Trophoblast cell (in vitro differentiated cells and primary cell): ENCODE measurements around the gene UBE2L3.

Experiments
- DNase-seq, 2 donors: peaks; one replicate each; pipeline ENCODE4 v3.0.0-alpha.2; 2016
- H2AFZ ChIP-seq: 2 replicates; pipeline ENCODE4 v1.6.1; 2013; ENCODE audit warnings: low read length, moderate library complexity, mild to moderate bottlenecking; ENCODE audit not compliant: insufficient read depth, poor library complexity
- H2AK5ac ChIP-seq: 2 replicates; pipeline ENCODE4 v1.6.1; 2013; ENCODE audit warnings: mild to moderate bottlenecking, low read length
- H2BK120ac ChIP-seq: 2 replicates; pipeline ENCODE4 v1.6.1; 2013; ENCODE audit warnings: low read length, mild to moderate bottlenecking, moderate library complexity; ENCODE audit not compliant: insufficient read depth, poor library complexity
- H2BK12ac ChIP-seq: 2 replicates; pipeline ENCODE4 v1.6.1; 2013; ENCODE audit warnings: mild to moderate bottlenecking, low read length, moderate library complexity
- H2BK5ac ChIP-seq: 2 replicates; pipeline ENCODE4 v1.6.1; 2013; ENCODE audit warnings: low read length, low read depth, moderate library complexity, mild to moderate bottlenecking; ENCODE audit not compliant: poor library complexity
- H3K14ac ChIP-seq: 2 replicates; pipeline ENCODE4 v1.6.1; 2013; ENCODE audit warnings: mild to moderate bottlenecking, low read length
- H3K18ac ChIP-seq: 2 replicates; pipeline ENCODE4 v1.6.1; 2013; ENCODE audit warnings: mild to moderate bottlenecking, low read length
- H3K23ac ChIP-seq: 2 replicates; pipeline ENCODE4 v1.6.1; 2013; ENCODE audit warnings: low read length
- H3K27ac ChIP-seq: 2 replicates; pipeline ENCODE4 v1.5.1; 2013; ENCODE audit warnings: low read depth, mild to moderate bottlenecking, inconsistent platforms, low read length, moderate library complexity
- H3K27me3 ChIP-seq: 2 replicates; pipeline ENCODE4 v1.6.1; 2013; ENCODE audit warnings: inconsistent platforms, mild to moderate bottlenecking, low read length, moderate library complexity; ENCODE audit not compliant: insufficient read depth
- H3K36me3 ChIP-seq, 2 experiments: 1 replicate in 1 of 2; 2 replicates in 1 of 2; pipeline ENCODE4 v1.6.1; 2013; ENCODE audit warnings: low read length in 2 of 2, mild to moderate bottlenecking in 2 of 2, moderate library complexity in 1 of 2; ENCODE audit not compliant: insufficient read depth in 2 of 2, control insufficient read depth in 1 of 2
- H3K4ac ChIP-seq: 2 replicates; pipeline ENCODE4 v1.6.1; 2013; ENCODE audit warnings: low read depth, mild to moderate bottlenecking, low read length, moderate library complexity
- H3K4me1 ChIP-seq, 2 experiments: 1 replicate in 1 of 2; 2 replicates in 1 of 2; pipeline ENCODE4 v1.6.1; 2013; ENCODE audit warnings: low read length in 2 of 2, mild to moderate bottlenecking in 2 of 2, moderate library complexity in 1 of 2; ENCODE audit not compliant: insufficient read depth in 2 of 2, control insufficient read depth in 1 of 2
- H3K4me2 ChIP-seq: 2 replicates; pipeline ENCODE4 v1.6.1; 2013; ENCODE audit warnings: inconsistent platforms, mild to moderate bottlenecking, low read length, moderate library complexity
- H3K4me3 ChIP-seq: 2 replicates; pipeline ENCODE4 v1.5.1; 2013; ENCODE audit warnings: mild to moderate bottlenecking, low read depth, low read length, inconsistent platforms
- H3K79me1 ChIP-seq: one replicate; pipeline ENCODE4 v1.6.1; 2013; ENCODE audit warnings: low read length
- H3K79me2 ChIP-seq: 2 replicates; pipeline ENCODE4 v1.6.1; 2013; ENCODE audit warnings: low read length, mild to moderate bottlenecking; ENCODE audit not compliant: control insufficient read depth, insufficient read depth, poor library complexity
- H3K9ac ChIP-seq: 2 replicates; pipeline ENCODE4 v1.6.1; 2013; ENCODE audit warnings: mild to moderate bottlenecking, low read length
- H3K9me3 ChIP-seq: 2 replicates; pipeline ENCODE4 v1.6.1; 2013; ENCODE audit warnings: low read depth, mild to moderate bottlenecking, control low read depth, inconsistent platforms, low read length; ENCODE audit not compliant: insufficient read depth
- H4K12ac ChIP-seq: 2 replicates; pipeline ENCODE4 v1.6.1; 2013; ENCODE audit warnings: low read depth, mild to moderate bottlenecking, low read length, moderate library complexity
- H4K8ac ChIP-seq: 2 replicates; pipeline ENCODE4 v1.6.1; 2013; ENCODE audit warnings: low read depth, mild to moderate bottlenecking, low read length, moderate library complexity
- H4K91ac ChIP-seq: one replicate; pipeline ENCODE4 v1.6.1; 2013; ENCODE audit warnings: low read depth, mild to moderate bottlenecking, low read length, moderate library complexity
- WGBS: extraction: QIAGEN DNeasy Blood & Tissue Kit; methylation state at CpG from one replicate; pipeline ENCODE4 v1.1.7; 2013; ENCODE audit warnings: missing lambda C conversion rate; ENCODE audit not compliant: insufficient read length, insufficient coverage; ENCODE audit errors: extremely low coverage; 5-methylcytosine and 5-hydroxymethylcytosine counted together

Gene UBE2L3

DNA sequence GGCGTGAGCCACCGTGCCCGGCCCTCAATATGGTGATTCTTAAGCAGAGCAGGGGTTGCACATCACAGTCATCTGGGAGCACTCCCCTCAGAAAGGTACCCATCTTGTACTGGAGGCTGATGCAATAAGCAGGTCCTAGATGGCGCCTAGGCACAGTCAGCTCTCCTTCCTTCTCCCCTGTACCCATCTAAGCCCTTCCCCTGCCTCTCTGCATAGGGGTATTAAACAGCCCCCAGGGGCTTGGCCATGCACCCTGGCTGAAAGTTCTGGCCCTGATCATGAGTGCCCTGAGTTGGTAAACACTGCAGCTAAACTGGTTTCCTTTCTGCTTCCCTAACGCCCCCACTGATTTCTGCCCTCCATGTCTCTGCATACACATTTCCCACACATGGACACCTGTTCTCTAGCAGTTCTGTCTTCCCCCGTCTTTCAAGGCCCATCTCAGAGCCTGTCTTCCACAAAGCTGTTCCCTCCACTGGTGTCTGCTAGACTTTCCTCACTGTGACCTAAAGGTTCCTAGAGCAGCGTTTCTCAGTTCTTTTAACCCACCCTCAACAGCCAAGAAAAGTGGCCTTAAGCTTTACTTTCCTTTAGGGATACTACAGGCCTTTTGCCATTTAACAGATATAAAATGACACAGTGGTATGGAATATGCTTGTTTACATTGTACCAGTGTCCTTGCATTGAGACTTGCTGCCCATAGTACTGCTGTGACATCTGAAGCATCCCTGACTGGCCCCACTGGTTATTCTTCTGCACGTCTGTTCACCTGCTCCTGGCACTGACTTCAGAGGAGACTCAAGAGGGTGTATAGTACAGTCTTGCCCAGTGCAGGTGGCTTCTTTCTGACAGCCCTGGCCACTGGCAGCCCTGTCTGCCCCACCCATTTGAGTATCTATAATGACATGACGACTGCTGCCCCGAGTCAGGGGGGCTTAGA lies 15.6 kb downstream of the UBE2L3 start:
- H3K27me3 ChIP-seq: no peaks in the 10 kb centered on the region

DNA sequence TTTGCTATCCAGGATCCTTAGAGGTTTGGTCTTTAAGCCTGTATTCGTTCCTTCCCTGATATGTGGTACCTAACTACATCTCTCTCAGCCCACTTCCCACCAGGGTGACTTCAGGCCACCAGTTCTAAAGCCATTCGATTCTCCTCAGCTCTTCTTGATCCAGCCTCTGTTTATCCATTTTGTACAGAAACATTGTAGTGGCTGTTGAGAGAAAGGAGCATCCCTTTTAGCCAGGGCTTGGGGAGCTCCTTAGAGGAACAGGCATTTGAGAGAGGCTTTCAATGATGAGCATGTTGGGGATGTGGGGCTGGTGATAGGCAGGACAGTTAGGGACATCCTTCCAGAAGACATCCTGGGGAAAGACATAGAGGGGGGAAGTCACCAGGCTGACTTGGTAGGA lies 17.9 kb downstream of the UBE2L3 start:
- Histone ChIP-seq H2BK12ac (no peak overlapping the region), H3K36me3 (peaks cover 0 to 10% of the 10 kb centered on the region in 2 experiments), H3K27me3 (no peaks in the 10 kb centered on the region), H3K9me3 (no peaks in the 10 kb centered on the region), H2AK5ac (no peak overlapping the region), H2AFZ (no peak overlapping the region), H3K14ac (no peak overlapping the region), H3K18ac (no peak overlapping the region), H3K4me3 (no peak overlapping the region), H3K27ac (no peak overlapping the region), H3K4me1 (peaks cover 2 to 4% of the 10 kb centered on the region in 2 experiments), H3K9ac (no peak overlapping the region), H3K79me1 (no peaks in the 10 kb centered on the region), H3K79me2 (peaks cover 33% of the 10 kb centered on the region), H4K91ac (no peak overlapping the region), H3K4ac (peak overlapping the region; percentile 69), H3K23ac (no peak overlapping the region), H2BK120ac (no peak overlapping the region), H4K8ac (no peak overlapping the region), H4K12ac (no peak overlapping the region), H3K4me2 (no peak overlapping the region), H2BK5ac (no peak overlapping the region)
- no CpG with 5 or more reads among the region's 2 CpGs for WGBS
- no peak for DNase-seq

More for the DNA sequence above, 15.6 kb downstream of the UBE2L3 start:
- no peak overlapping the region for H4K91ac ChIP-seq
- no peak overlapping the region for H4K12ac ChIP-seq
- no peak overlapping the region for H2AFZ ChIP-seq
- H4K8ac ChIP-seq: no peak overlapping the region
- H3K4me1 ChIP-seq: peaks cover 7 to 10% of the 10 kb centered on the region in 2 experiments
- H3K4ac ChIP-seq: peak overlapping the region; percentile 95
- no peaks in the 10 kb centered on the region for H3K9me3 ChIP-seq
- no peak overlapping the region for H3K14ac ChIP-seq
- H2BK5ac ChIP-seq: no peak overlapping the region
- no peak overlapping the region for H3K18ac ChIP-seq
- H3K79me1 ChIP-seq: no peaks in the 10 kb centered on the region
- H3K79me2 ChIP-seq: peaks cover 43% of the 10 kb centered on the region
- H3K4me2 ChIP-seq: no peak overlapping the region
- WGBS: no CpG with 5 or more reads among the region's 10 CpGs
- H3K9ac ChIP-seq: no peak overlapping the region
- H2AK5ac ChIP-seq: no peak overlapping the region
- no peak overlapping the region for H3K23ac ChIP-seq
- H2BK12ac ChIP-seq: no peak overlapping the region
- H2BK120ac ChIP-seq: no peak overlapping the region
- peak in 1 of 2 donors; percentile 41 for DNase-seq
- no peak overlapping the region for H3K4me3 ChIP-seq
- H3K36me3 ChIP-seq: peaks cover 0 to 10% of the 10 kb centered on the region in 2 experiments
- H3K27ac ChIP-seq: no peak overlapping the region

DNA sequence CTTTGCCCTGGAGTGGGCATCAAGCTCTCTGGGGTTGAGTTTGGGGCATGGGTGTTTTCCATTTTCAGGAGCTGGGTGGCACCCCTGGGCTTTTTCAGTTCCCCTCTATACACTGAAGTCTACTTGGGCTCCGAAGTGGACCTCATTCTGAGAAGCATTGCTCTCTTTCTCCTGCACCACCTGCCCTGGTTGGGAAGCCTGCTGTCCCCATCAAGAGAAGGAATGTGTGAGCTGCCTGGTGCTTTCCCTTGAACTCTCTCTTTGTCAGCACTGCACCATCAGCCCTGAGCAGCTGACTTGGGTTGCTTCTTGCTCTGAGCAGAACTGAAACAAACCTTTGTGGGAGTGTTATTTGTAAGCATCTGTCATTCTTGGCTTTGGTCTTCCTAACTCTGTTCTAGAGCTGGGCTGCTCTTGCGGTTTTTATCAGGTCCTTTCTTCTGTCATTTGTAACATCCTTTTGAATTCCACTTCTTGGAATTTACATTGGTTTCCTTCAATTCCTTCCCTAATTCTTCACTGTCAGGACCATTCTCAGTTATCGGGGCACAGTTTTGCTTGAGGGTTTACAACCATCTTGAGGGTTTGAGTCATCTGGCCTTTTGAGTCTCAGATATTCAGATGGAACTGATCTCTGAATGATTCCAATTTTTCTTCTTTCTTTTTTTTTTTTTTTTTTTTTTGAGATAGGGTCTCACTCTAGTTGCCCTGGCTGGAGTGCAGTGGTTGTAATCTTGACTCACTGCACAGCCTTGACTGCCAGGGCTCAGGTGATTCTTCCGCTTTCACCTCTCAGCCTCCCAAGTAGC lies 20.5 kb downstream of the UBE2L3 start:
- Histone ChIP-seq H3K36me3 (peaks cover 5 to 20% of the 10 kb centered on the region in 2 experiments), H2AFZ (no peak overlapping the region), H3K27ac (no peak overlapping the region), H3K79me2 (peaks cover 31% of the 10 kb centered on the region), H3K23ac (no peak overlapping the region), H2AK5ac (no peak overlapping the region), H3K14ac (no peak overlapping the region), H2BK12ac (no peak overlapping the region), H2BK120ac (no peak overlapping the region), H3K79me1 (no peaks in the 10 kb centered on the region), H4K8ac (no peak overlapping the region), H3K9ac (peak overlapping the region; percentile 43), H3K4me1 (peaks cover 4 to 5% of the 10 kb centered on the region in 2 experiments), H3K4me2 (no peak overlapping the region), H3K27me3 (no peaks in the 10 kb centered on the region), H4K12ac (no peak overlapping the region), H3K9me3 (no peaks in the 10 kb centered on the region), H2BK5ac (no peak overlapping the region), H3K4ac (peak overlapping the region; percentile 42), H3K18ac (no peak overlapping the region), H4K91ac (no peak overlapping the region), H3K4me3 (no peak overlapping the region)
- peak in 1 of 2 donors; percentile 32 for DNase-seq
- no CpG with 5 or more reads among the region's 4 CpGs for WGBS

DNA sequence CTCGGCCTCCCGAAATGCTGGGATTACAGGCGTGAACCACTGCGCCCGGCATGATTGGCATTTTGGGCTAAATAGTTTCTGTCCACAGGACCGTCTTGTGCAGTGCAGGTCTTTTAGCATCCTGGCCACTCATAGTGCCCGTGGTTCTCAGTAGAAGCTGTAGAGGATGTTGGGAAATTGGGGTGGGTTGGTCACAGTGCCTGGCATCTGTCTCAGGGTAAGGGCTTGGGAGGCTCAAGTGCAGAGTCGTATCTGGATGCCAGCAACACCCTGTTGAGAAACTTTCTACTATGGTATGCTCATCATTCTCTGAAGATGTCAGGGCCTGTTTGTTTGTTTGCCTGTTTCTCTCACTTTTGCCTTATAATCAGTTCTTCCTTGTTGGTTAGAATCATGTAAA lies 21.9 kb downstream of the UBE2L3 start:
- Histone ChIP-seq H2BK120ac (no peak overlapping the region), H3K4me2 (no peak overlapping the region), H2BK5ac (no peak overlapping the region), H3K4me3 (no peak overlapping the region), H3K79me1 (no peaks in the 10 kb centered on the region), H3K14ac (no peak overlapping the region), H2AK5ac (no peak overlapping the region), H3K27me3 (no peaks in the 10 kb centered on the region), H3K18ac (no peak overlapping the region), H3K9me3 (peaks cover 1% of the 10 kb centered on the region), H4K12ac (no peak overlapping the region), H3K79me2 (peaks cover 27% of the 10 kb centered on the region), H3K4ac (peak overlapping the region; percentile 18), H2BK12ac (no peak overlapping the region), H3K4me1 (peaks cover 4 to 5% of the 10 kb centered on the region in 2 experiments), H4K8ac (no peak overlapping the region), H3K36me3 (peaks cover 16 to 30% of the 10 kb centered on the region in 2 experiments), H4K91ac (no peak overlapping the region), H2AFZ (no peak overlapping the region), H3K27ac (no peak overlapping the region), H3K23ac (no peak overlapping the region), H3K9ac (peak overlapping the region; percentile 50)
- DNase-seq: peak; percentile 32 to 64
- WGBS: no CpG with 5 or more reads among the region's 8 CpGs
